ENCODE results near the gene SORT1.

- TF ChIP-seq, protein P1, sequence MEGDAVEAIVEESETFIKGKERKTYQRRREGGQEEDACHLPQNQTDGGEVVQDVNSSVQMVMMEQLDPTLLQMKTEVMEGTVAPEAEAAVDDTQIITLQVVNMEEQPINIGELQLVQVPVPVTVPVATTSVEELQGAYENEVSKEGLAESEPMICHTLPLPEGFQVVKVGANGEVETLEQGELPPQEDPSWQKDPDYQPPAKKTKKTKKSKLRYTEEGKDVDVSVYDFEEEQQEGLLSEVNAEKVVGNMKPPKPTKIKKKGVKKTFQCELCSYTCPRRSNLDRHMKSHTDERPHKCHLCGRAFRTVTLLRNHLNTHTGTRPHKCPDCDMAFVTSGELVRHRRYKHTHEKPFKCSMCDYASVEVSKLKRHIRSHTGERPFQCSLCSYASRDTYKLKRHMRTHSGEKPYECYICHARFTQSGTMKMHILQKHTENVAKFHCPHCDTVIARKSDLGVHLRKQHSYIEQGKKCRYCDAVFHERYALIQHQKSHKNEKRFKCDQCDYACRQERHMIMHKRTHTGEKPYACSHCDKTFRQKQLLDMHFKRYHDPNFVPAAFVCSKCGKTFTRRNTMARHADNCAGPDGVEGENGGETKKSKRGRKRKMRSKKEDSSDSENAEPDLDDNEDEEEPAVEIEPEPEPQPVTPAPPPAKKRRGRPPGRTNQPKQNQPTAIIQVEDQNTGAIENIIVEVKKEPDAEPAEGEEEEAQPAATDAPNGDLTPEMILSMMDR (IDR thresholded peaks at IDR 0.05): no peak
- TF ChIP-seq POLR2A (IDR thresholded peaks at IDR 0.05): no peak
These were observed 98.0 kb downstream of the SORT1 start for GRCh38 chr1:109299558-109300343.
